Activated CD4-positive, alpha-beta T cell treated with anti-CD3 and anti-CD28 coated beads, Interleukin-2, amount 50 U/mL, for 48 hours (primary cell): ENCODE measurements around the gene STXBP4.

Experiments used
- DNase-seq, 2 experiments: peaks; one replicate each; pipeline ENCODE4 v3.0.0-alpha.2; 2020

The STXBP4 gene

GRCh38 chr17:55177159-55177854 lies 208.7 kb downstream of the STXBP4 start:
- no peak for DNase-seq

GRCh38 chr17:55177855-55178217 lies 209.3 kb downstream of the STXBP4 start:
- no peak for DNase-seq

DNA sequence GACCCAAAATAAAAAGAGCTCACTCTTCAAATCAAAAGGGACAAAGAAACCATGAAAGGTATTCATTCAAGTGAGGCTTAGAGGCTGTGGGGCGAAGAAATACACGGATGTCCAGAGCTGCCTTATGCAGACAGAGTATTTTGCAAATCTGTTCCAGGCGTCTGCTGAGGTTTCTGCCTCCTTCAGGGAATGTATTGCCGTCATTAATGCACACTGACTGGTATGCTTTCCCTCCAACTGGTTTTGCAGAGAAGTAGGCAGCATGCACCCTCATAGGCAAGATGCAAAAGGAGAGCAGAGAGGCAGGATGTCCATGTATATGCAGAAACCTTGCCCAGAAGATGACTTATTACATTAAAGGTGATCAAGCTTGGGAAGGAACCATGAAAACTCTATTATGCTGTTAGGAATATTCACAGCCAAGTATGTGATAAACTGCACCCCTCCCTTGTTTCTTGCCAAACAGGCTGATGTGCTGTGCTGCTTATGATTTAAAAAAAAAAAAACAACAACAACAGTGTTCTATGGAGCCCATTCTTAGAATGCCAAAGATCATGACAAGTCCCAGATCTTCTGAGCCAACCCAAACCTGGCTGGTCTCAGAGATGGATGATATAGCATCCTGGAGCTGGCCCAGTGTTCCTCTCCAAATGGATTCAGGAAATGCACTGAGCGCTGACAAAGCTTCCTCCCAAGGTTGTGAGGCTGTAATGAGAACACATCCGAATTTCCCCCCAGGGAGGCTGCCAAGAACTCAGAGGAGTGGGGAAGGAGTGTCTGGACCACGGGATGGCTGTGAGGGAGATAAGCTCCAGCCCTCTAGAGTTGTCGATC lies 218.6 kb downstream of the STXBP4 start:
- no peak for DNase-seq

DNA sequence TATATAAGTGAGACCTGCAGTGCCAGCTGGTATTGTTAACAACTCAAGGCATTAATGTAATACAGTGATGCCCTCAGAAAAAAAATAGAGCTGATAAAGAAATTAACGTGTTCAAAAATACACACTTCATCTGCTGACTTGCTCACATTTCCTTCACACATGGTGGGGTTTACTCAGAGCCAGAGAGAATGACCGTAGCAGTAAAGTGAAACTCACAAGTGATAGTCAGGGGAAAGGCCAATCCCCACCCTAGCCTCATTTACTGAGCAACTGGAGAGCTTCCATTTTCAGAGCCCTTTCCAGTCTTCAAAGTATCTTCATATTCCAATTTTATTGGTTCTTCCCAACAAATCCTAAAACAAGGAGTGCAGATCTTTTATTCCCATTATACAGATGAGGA lies 222.2 kb downstream of the STXBP4 start:
- no peak for DNase-seq

DNA sequence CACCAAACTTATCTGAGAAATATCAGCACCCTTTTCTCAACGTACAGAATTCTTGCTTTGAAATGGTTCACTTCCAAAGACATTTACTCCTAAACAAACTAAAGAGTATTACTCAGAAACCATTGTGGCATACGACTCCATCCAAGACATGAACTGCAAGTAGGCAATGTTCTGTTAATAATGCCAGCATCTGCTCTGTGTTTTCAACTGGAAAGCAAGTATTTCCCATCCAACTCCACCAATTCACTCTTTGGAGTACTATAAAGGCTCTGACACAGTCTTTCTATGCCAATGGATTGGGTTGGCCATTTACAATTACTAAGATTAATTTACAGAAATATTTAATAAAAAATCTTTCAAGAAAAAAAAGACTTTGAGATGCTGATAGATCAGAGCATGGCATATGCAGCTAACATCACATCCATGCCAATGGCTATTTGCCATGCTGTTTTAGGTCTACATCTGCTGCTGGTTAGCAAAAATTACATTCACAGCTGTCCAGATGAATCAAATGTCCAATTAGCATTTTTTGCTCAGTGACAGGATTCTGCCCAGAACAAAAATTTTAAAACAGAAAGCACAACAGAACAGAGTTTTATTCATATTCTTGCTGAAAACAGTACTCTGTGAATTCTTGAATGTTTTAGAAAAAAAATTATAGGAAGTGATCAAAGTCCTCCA lies 230.3 kb downstream of the STXBP4 start:
- DNase-seq, result no peak

- DNase-seq, result no peak
Observed at GRCh38 chr17:55200904-55201303, 232.3 kb downstream of the STXBP4 start.

- no peak for DNase-seq
Observed at GRCh38 chr17:55201308-55201932, 232.9 kb downstream of the STXBP4 start.

DNA sequence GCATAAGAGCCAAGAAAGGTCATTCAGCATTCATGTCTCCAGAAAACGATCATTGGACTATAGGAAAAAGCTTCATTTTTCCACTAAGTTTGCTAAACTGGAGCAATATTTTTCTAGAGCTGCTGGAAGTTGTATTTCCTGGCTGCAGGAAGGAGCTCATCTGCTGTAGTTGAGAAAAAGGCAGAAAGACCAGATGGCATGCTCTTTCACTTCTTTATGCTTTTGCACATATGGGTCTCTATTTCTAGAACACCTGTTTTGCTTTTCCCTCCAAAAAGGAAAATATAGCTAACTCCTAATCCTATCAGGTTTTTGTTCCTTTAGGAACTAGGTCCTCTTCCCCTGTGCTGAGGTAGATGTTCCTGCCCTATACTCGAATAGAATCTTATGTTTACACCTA lies 234.3 kb downstream of the STXBP4 start:
- no peak for DNase-seq

- DNase-seq, result no peak
Observed at GRCh38 chr17:55208078-55208812, 239.7 kb downstream of the STXBP4 start.

GRCh38 chr17:55210292-55210691 lies 241.7 kb downstream of the STXBP4 start:
- no peak for DNase-seq

- no peak for DNase-seq
Observed at GRCh38 chr17:55212880-55213279, 244.3 kb downstream of the STXBP4 start.

DNA sequence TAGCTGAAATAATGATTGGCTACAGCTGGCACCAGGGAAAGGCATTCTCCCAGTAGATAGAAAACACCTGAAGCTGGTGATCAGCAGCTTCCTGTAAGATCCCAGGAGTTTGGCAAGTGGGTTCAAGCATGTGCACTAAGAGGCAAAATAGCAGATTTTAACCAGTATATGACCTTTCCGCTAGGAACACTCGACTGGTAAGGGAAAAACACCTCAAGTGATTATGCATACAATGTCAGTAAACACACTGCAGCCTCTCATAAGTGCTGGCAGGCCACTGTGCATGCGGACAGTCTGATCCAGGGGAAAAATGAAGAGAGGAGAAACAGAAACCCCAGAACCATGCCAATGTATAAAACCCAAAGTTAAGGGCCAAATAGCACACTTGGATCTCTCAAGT lies 247.1 kb downstream of the STXBP4 start:
- DNase-seq, result no peak

- DNase-seq, result no peak
Observed at GRCh38 chr17:55216888-55217287, 248.3 kb downstream of the STXBP4 start.

- no peak for DNase-seq
Observed at GRCh38 chr17:55219459-55219858, 250.9 kb downstream of the STXBP4 start.

DNA sequence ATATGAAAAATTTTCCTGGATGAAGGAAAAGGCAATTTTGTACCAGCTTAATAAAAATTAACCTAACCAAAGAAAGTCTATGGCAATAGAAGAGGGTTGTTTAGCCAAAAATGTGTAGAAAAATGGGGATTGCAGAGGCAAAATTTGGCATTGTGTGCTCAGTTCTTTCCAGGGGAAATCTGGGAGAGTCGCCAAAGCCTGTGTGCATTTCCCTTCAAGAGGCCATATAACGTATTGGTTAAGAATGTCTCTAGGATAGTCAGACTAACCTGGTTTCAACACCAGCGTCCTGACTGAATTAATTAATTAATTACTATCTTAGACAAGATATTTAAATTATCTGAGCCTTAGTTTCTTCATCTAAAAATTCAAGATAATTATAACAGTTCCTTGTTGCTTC lies 251.4 kb downstream of the STXBP4 start:
- DNase-seq, result no peak
